Ovary (tissue), 9 donors: ENCODE data around the gene SLC19A1. TPM values are rescaled to one million over a fixed set of nuclear protein-coding genes. Genes with fewer than 3 reads are reported as not detected.
"Not testable (repeated sequence)": the region's sequence is repeated elsewhere in the genome, so short reads cannot be mapped to it uniquely, and the experiment has no call there.

ENCODE experiments used
- DNase-seq, 5 donors: peaks; one replicate each; pipeline ENCODE4 v3.0.0-alpha.2; 2019 to 2020
- H3K27ac ChIP-seq, 2 donors: fragments of 200-600 bp; one replicate each; pipeline versions ENCODE4 v1.5.1 to v1.8.0; 2019 to 2022
- H3K27me3 ChIP-seq: fragments of 200-600 bp; one replicate; pipeline ENCODE4 v1.8.0; 2022
- H3K36me3 ChIP-seq: fragments of 200-600 bp; sonication (generic); one replicate; pipeline ENCODE4 v1.5.1; 2019
- H3K4me1 ChIP-seq: one replicate; pipeline ENCODE4 v1.8.1; 2013; ENCODE audit warnings: mild to moderate bottlenecking, moderate library complexity; ENCODE audit not compliant: insufficient read depth
- H3K4me3 ChIP-seq: fragments of 200-600 bp; sonication (generic); one replicate; pipeline ENCODE4 v1.5.1; 2017
- H3K9me3 ChIP-seq, 2 donors: fragments of 200-600 bp in 1 of 2; sonication (generic) in 1 of 2; one replicate each; pipeline versions ENCODE4 v1.5.1 to v1.8.1; 2013 to 2019; ENCODE audit warnings: mild to moderate bottlenecking in 1 of 2, moderate library complexity in 1 of 2
- CTCF ChIP-seq, 3 donors: fragments of 450-650 bp in 2 of 3; fragments of 200-600 bp in 1 of 3; IDR thresholded peaks; one replicate each; pipeline versions ENCODE4 v1.5.1 to v1.8.0; 2016 to 2022; ENCODE audit warnings: antibody characterized with exemption in 3 of 3, mild to moderate bottlenecking in 1 of 3
- EP300 ChIP-seq: sonication (generic); formaldehyde crosslinking; IDR thresholded peaks from one replicate; pipeline ENCODE4 v1.6.1; 2017; ENCODE audit warnings: antibody characterized with exemption
- POLR2A ChIP-seq: fragments of 450-650 bp; IDR thresholded peaks from one replicate; pipeline ENCODE4 v1.6.1; 2017; ENCODE audit warnings: antibody characterized with exemption, mild to moderate bottlenecking, moderate library complexity
- WGBS, 3 donors: extraction: QIAGEN DNeasy Blood & Tissue Kit in 1 of 3; methylation state at CpG; one replicate each; pipeline versions ENCODE4 v1.1.5 to v1.1.7; 2013 to 2017; 5-methylcytosine and 5-hydroxymethylcytosine counted together
- intact Hi-C, 4 donors: fragments of 100-400 bp; cut with DNase I; formaldehyde crosslinking; loops; one replicate each; pipeline versions ENCODE4 v1.11.0 to v1.15.1; 2022 to 2023
- polyA plus RNA-seq, 2 donors: library from polyadenylated mRNA; stranded (reverse); fragments of 200-250 nt in 1 of 2; fragments of 350-450 nt in 1 of 2; fragmentation: Illumina TruSeq in 1 of 2; extraction: RNeasy Lipid Tissue Mini Kit (QIAGEN cat#74804) in 1 of 2; gene quantifications; one replicate each; pipeline ENCODE4 v1.2.3, GENCODE V29; 2013 to 2014
- total RNA-seq, 7 donors: library from RNA; depleted of rRNA in 2 of 7; stranded (reverse); fragments of >200 nt in 2 of 7; fragmentation: NEBNext Ultra II Directional in 3 of 7; extraction: Animal tissue kit (Norgen Biotek cat#: 25700) in 3 of 7; gene quantifications; one replicate each; pipeline versions ENCODE4 v1.1.0 to v1.2.4, GENCODE V29; 2016 to 2023
- donor health status: DM: no; HTN: no; CAD: no; lungs with moderate emphysema.
- donor health status: DM: no; HTN: no; CAD: no.
- donor health status: Bipolar disorder and iron deficiency.
- donor health status: DM: yes; HTN: yes; CAD: no.
- donor health status: DM: no; HTN: no; CAD: no.
- donor health status: DM: yes; HTN: yes; CAD: no.

SLC19A1 gene
- total and polyA plus RNA-seq, 9 donors: 0.88 to 18.2 (median 8.1) TPM

DNA sequence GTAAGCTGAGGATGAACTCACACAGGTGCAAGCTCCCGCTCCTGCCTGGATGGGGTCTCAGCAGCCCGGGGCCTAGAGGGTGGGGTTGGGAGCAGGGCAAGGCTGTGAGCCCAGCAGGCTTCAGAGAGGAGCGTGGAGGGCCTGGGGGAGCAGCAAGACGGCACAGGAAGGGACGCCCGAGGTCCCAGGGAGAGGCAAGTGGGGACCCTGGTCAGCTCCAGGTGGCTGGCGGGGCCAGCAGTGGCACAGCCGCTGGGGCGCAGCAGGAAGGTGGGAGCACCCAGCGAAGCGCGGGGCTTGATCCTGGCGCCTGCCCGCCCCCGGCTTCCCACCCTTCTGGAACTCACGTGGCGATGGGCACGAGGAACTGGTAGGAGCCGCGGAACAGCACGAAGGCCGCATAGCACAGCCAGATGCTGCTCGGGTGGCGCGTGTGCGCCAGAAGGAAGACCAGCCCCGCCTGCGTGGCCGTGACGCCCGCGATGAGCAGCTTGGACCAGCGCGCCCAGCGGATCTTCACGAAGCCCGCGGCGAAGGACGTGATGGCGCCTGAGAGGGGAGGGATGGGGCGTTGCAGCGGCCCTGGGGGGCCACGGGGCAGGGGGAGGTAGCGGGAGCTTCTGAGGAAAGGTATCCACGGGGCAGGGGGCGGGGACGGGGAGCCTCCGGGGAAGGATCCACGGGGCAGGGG is 11.7 kb downstream of the SLC19A1 start:
- peak in 4 of 5 donors; percentile 15 to 33 (median 18) for DNase-seq
- H3K9me3 ChIP-seq: no peaks in the 10 kb centered on the region
- H3K4me3 ChIP-seq: no peak overlapping the region
- 95 to 96% (median 96%) methylated on average over 44 to 50 of the region's 50 CpGs for WGBS, 3 donors
- H3K36me3 ChIP-seq: no peaks in the 10 kb centered on the region
- H3K27ac ChIP-seq: no peak overlapping the region
- peaks cover 7% of the 10 kb centered on the region for H3K4me1 ChIP-seq
- intact Hi-C loops: no loop called here
- H3K27me3 ChIP-seq: no peaks in the 10 kb centered on the region
- TF ChIP-seq EP300 (no peak), POLR2A (no peak), CTCF (IDR thresholded peaks at IDR 0.05) (no peak)

- 91 to 94% (median 93%) methylated on average over 11 of the region's 11 CpGs for whole genome bisulfite sequencing, 3 donors
- Histone ChIP-seq H3K4me1 (peaks cover 12% of the 10 kb centered on the region), H3K9me3 (no peaks in the 10 kb centered on the region), H3K27me3 (no peaks in the 10 kb centered on the region), H3K27ac (no peak overlapping the region), H3K36me3 (no peaks in the 10 kb centered on the region), H3K4me3 (no peak overlapping the region)
- no peak for TF ChIP-seq CTCF (IDR thresholded peaks at IDR 0.05)
- no peak for TF ChIP-seq POLR2A
- TF ChIP-seq EP300: no peak
- intact Hi-C loops: no loop called here
- peak in 2 of 5 donors; percentile 9 to 22 for DNase-seq
Observed at GRCh38 chr21:45529785-45530422, 12.3 kb downstream of the SLC19A1 start.

DNA sequence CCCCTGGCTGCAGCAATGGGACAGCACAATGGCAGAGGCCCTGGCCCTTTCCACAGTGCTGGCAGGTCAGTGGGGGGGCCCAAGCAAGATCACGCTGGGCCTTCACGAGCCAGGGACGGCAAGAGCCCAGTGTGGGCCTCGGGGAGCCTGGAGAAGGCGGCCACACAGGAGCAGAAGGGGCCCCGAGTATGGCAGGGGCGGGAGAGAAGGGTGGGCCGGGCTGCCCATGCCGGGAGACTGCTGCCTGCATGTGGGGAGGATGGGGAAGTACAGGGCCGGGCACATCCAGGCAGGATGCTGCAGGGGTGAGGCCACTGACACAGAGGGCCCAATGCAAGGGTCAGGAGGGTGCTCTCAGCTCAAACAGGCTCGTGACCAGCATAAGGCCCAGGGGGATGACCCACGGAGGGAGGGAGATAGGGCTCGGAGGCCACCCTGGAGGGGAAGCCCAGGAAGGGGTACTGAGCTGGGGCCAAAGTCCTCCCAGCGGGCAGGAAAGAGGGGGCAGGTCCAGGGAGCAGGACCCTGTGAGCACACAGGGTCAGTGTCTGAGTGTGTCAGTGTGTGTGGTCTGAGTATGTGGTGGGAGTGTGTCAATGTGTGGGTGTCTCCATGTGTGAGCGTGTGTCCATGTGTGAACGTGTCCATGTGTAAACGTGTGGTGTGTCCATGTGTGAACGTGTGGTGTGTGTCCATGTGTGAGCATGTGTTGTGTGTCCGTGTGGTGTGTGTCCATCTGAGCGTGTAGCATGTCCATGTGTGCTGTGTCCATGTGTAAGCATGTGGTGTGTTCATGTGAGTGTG is 13.1 kb downstream of the SLC19A1 start:
- Histone ChIP-seq H3K9me3 (no peaks in the 10 kb centered on the region), H3K27me3 (no peaks in the 10 kb centered on the region), H3K27ac (no peak overlapping the region), H3K36me3 (no peaks in the 10 kb centered on the region), H3K4me3 (no peak overlapping the region), H3K4me1 (peaks cover 5% of the 10 kb centered on the region)
- intact Hi-C loops: no loop called here
- 81 to 86% (median 82%) methylated on average over 20 of the region's 20 CpGs for WGBS, 3 donors
- peak in 3 of 5 donors; percentile 14 to 29 (median 15) for DNase-seq
- TF ChIP-seq POLR2A (no peak), EP300 (no peak), CTCF (IDR thresholded peaks at IDR 0.05) (no peak)

- no peak overlapping the region for H3K27ac ChIP-seq
- WGBS, 3 donors: 86 to 89% (median 87%) methylated on average over 17 to 18 of the region's 18 CpGs
- H3K36me3 ChIP-seq: no peaks in the 10 kb centered on the region
- TF ChIP-seq POLR2A: no peak
- no peak for TF ChIP-seq EP300
- TF ChIP-seq CTCF (IDR thresholded peaks at IDR 0.05): no peak
- no peak overlapping the region for H3K4me3 ChIP-seq
- peaks cover 4% of the 10 kb centered on the region for H3K4me1 ChIP-seq
- intact Hi-C loops: no loop called here
- DNase-seq: peak in 4 of 5 donors; percentile 2 to 27 (median 13)
- no peaks in the 10 kb centered on the region for H3K9me3 ChIP-seq
- no peaks in the 10 kb centered on the region for H3K27me3 ChIP-seq
Observed at GRCh38 chr21:45528028-45528705, 14.1 kb downstream of the SLC19A1 start.

DNA sequence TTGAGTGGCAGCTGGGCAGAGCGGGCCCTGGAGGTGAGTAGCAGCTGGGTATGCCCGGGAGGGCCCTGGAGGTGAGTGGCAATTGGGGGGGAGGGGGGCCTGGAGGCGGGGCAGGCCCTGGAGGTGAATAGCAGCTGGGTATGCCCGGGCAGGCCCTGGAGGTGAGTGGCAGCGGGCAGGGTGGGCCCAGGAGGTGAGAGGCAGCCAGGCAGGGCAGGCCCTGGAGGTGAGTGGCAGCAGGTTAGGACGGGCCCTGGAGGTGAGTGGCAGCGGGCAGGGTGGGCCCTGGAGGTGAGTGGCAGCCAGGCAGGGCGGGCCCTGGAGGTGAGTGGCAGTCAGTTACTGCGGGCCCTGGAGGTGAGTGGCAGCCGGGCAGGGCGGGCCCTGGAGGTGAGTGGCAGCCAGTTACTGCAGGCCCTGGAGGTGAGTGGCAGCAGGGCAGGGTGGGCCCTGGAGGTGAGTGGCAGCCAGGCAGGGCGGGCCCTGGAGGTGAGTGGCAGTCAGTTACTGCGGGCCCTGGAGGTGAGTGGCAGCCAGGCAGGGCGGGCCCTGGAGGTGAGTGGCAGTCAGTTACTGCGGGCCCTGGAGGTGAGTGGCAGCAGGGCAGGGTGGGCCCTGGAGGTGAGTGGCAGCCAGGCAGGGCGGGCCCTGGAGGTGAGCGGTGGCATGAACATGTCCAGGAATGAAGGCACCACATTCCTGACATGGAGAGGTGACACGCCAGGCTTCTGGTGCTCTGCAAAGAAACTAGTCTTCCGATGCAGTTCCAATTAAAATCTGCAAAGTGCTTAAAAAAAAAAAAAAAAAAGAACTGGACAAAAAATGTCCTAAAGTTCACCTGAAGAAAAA is 14.9 kb downstream of the SLC19A1 start:
- H3K36me3 ChIP-seq, H3K27ac ChIP-seq, H3K9me3 ChIP-seq, intact Hi-C loops, H3K27me3 ChIP-seq, H3K4me1 ChIP-seq, H3K4me3 ChIP-seq: not testable (repeated sequence)
- DNase-seq: peak in 3 of 5 donors; percentile 4 to 26 (median 12)
- WGBS, 3 donors: 82 to 89% (median 88%) methylated on average over 15 to 19 of the region's 19 CpGs
